Measurements from ENCODE around the gene RGP1. TPM values are rescaled to one million over a fixed set of nuclear protein-coding genes. Genes with fewer than 3 reads are reported as not detected.

RGP1 gene
- total RNA-seq, 2 donors from 2014 or later: 21.3 to 25.7 TPM

DNA sequence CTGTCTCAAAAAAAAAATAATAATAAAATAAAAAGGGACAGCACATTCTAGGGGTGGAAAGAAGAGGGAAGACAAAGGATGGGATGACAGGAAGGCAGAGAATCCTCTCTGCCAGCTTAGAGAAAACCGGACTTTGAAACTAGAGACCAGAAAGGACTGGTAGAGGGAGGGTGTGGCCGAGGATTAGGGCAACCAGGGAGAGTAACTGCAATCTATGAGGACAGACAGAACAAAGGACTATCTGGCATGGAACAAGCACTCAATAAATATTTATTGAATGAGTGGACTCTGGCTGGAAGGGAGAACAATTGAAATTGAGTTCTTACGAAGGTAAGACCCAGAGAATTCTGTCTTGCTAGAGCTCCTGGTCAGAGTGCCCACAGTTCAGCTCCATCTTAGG, 2.5 kb upstream of the RGP1 start:
- Histone ChIP-seq H3K4me3 (peak overlapping the region; percentile 84 to 86), H3K27me3 (no peaks in the 10 kb centered on the region), H3K4me1 (peaks cover 0 to 71% of the 10 kb centered on the region in 2 donors), H3K9me3 (no peaks in the 10 kb centered on the region), H3K36me3 (peaks cover 50% of the 10 kb centered on the region), H3K27ac (peak overlapping the region; percentile 94 to 95)
- TF ChIP-seq CTCF (IDR thresholded peaks at IDR 0.05): no peak
- no peak for DNase-seq (ENCODE audit: low spot score)

DNA sequence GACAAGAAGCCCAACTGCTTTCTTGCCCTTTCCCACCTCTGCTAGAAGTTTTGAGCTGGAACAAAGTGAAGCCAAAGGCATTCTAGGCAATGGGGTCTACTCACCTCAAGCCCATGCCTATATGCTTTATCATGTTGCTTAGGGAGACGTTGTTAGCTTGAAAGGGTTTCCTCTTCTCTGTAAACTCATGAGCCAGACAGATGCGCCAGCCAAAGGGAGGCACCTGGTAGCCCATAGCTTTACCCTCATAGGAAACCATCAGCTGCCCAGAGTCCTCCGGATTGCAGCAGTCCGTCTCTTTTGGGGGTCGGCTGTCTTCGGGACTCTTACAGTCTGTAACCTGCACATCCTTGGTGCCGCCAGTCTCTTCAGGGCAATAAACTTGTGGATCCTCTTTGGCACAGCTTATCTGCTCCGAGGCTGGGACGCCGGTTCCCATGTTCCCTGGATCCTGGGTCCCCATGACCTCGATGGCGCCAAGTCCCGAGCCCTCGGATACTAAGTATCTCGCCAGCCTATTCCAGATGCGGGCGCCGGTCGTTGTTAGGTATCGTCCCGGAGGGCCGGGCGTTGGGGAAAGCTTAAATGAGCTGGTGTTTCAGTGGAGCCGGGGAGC, 737 bp upstream of the RGP1 start:
- H3K27ac ChIP-seq: peak overlapping the region; percentile 94 to 95
- H3K4me3 ChIP-seq: peak overlapping the region; percentile 84 to 86
- no peaks in the 10 kb centered on the region for H3K9me3 ChIP-seq
- TF ChIP-seq CTCF (IDR thresholded peaks at IDR 0.05): no peak
- H3K27me3 ChIP-seq: no peaks in the 10 kb centered on the region
- peaks cover 50% of the 10 kb centered on the region for H3K36me3 ChIP-seq
- DNase-seq (ENCODE audit: low spot score): no peak
- peaks cover 0 to 65% of the 10 kb centered on the region in 2 donors for H3K4me1 ChIP-seq

- peaks cover 46% of the 10 kb centered on the region for H3K36me3 ChIP-seq
- H3K9me3 ChIP-seq: no peaks in the 10 kb centered on the region
- peaks cover 0 to 55% of the 10 kb centered on the region in 2 donors for H3K4me1 ChIP-seq
- no peak for DNase-seq (ENCODE audit: low spot score)
- TF ChIP-seq CTCF (IDR thresholded peaks at IDR 0.05): no peak
- H3K4me3 ChIP-seq: peak overlapping the region; percentile 84 to 86
- peak overlapping the region; percentile 94 to 95 for H3K27ac ChIP-seq
- no peaks in the 10 kb centered on the region for H3K27me3 ChIP-seq
Measured at GRCh38 chr9:35749515-35750255, 598 bp downstream of the RGP1 start.

GRCh38 chr9:35750256-35750531, 1.1 kb downstream of the RGP1 start:
- Histone ChIP-seq H3K27me3 (no peaks in the 10 kb centered on the region), H3K4me1 (peaks cover 0 to 50% of the 10 kb centered on the region in 2 donors), H3K36me3 (peaks cover 44% of the 10 kb centered on the region), H3K27ac (peak overlapping the region; percentile 94 to 95), H3K4me3 (peak overlapping the region in 1 of 2 donors; percentile 84), H3K9me3 (no peaks in the 10 kb centered on the region)
- DNase-seq (ENCODE audit: low spot score): no peak
- no peak for TF ChIP-seq CTCF (IDR thresholded peaks at IDR 0.05)

GRCh38 chr9:35753466-35753865, 4.4 kb downstream of the RGP1 start:
- Histone ChIP-seq H3K36me3 (peaks cover 39% of the 10 kb centered on the region), H3K4me3 (no peak overlapping the region), H3K27ac (no peak overlapping the region), H3K9me3 (no peaks in the 10 kb centered on the region), H3K27me3 (no peaks in the 10 kb centered on the region), H3K4me1 (peaks cover 0 to 44% of the 10 kb centered on the region in 2 donors)
- no peak for TF ChIP-seq CTCF (IDR thresholded peaks at IDR 0.05)
- DNase-seq (ENCODE audit: low spot score): no peak

All from right atrium auricular region (tissue), 2 donors.